Skin of body (tissue), 2 donors: ENCODE measurements around the gene STK17B. TPM values are rescaled to one million over a fixed set of nuclear protein-coding genes. Genes with fewer than 3 reads are reported as not detected.

Source experiments
- DNase-seq: peaks from one replicate; lab custom pipeline; 2025; lab: John Stamatoyannopoulos, UW
- total RNA-seq: library from RNA; depleted of rRNA; stranded (reverse); fragments of >200 nt; gene quantifications from one replicate; pipeline ENCODE4 v1.2.3, GENCODE V29; 2014

The STK17B gene
- total RNA-seq, 1 donor from 2014 or later = 32.4 TPM

- no peak for DNase-seq
Observed at GRCh38 chr2:196184921-196185320, 13.5 kb upstream of the STK17B start.

- DNase-seq = no peak
Observed at GRCh38 chr2:196183528-196184231, 12.3 kb upstream of the STK17B start.

- no peak for DNase-seq
Observed at GRCh38 chr2:196183172-196183473, 11.7 kb upstream of the STK17B start.

GRCh38 chr2:196182439-196183171, 11.2 kb upstream of the STK17B start:
- DNase-seq = no peak

- DNase-seq = no peak
Observed at GRCh38 chr2:196181484-196181883, 10.1 kb upstream of the STK17B start.

- DNase-seq = no peak
Observed at GRCh38 chr2:196177124-196177523, 5.7 kb upstream of the STK17B start.

- no peak for DNase-seq
Observed at GRCh38 chr2:196176142-196176738, 4.9 kb upstream of the STK17B start.

GRCh38 chr2:196174404-196174803, 3.0 kb upstream of the STK17B start:
- no peak for DNase-seq

- no peak for DNase-seq
Observed at GRCh38 chr2:196173505-196173904, 2.1 kb upstream of the STK17B start.

- DNase-seq = no peak
Observed at GRCh38 chr2:196172951-196173350, 1.6 kb upstream of the STK17B start.

- no peak for DNase-seq
Observed at GRCh38 chr2:196171946-196172345, 568 bp upstream of the STK17B start.

- DNase-seq = no peak
Observed at GRCh38 chr2:196170606-196171247, 651 bp downstream of the STK17B start.

- peak; percentile 51 for DNase-seq
Observed at GRCh38 chr2:196170213-196170605, 1.2 kb downstream of the STK17B start.

- no peak for DNase-seq
Observed at GRCh38 chr2:196169516-196169915, 1.9 kb downstream of the STK17B start.

- no peak for DNase-seq
Observed at GRCh38 chr2:196168181-196168580, 3.2 kb downstream of the STK17B start.

- DNase-seq = no peak
Observed at GRCh38 chr2:196167666-196168065, 3.7 kb downstream of the STK17B start.

- DNase-seq = no peak
Observed at GRCh38 chr2:196166876-196167275, 4.5 kb downstream of the STK17B start.

GRCh38 chr2:196165016-196165415, 6.4 kb downstream of the STK17B start:
- DNase-seq = no peak

GRCh38 chr2:196163285-196163684, 8.1 kb downstream of the STK17B start:
- no peak for DNase-seq

GRCh38 chr2:196162586-196163175, 8.7 kb downstream of the STK17B start:
- DNase-seq = no peak

- no peak for DNase-seq
Observed at GRCh38 chr2:196160946-196161345, 10.4 kb downstream of the STK17B start.

- DNase-seq = no peak
Observed at GRCh38 chr2:196160101-196160500, 11.3 kb downstream of the STK17B start.
